DOHH2 (cell line): ENCODE data around the gene STK17A.

ENCODE experiments used
- CTCF ChIP-seq: fragments of 200-600 bp; sonication (generic); IDR thresholded peaks from one replicate; pipeline ENCODE4 v1.5.1; 2014; ENCODE audit warnings: antibody characterized with exemption, mild to moderate bottlenecking, low read depth, low read length; ENCODE audit not compliant: poor library complexity, severe bottlenecking
- EZH2phosphoT487 ChIP-seq: fragments of 200-600 bp; sonication (generic); IDR thresholded peaks from 2 replicates; pipeline ENCODE4 v1.6.1; 2017; ENCODE audit warnings: borderline replicate concordance, mild to moderate bottlenecking, antibody characterized with exemption, low read length, moderate library complexity, mixed read lengths

DNA sequence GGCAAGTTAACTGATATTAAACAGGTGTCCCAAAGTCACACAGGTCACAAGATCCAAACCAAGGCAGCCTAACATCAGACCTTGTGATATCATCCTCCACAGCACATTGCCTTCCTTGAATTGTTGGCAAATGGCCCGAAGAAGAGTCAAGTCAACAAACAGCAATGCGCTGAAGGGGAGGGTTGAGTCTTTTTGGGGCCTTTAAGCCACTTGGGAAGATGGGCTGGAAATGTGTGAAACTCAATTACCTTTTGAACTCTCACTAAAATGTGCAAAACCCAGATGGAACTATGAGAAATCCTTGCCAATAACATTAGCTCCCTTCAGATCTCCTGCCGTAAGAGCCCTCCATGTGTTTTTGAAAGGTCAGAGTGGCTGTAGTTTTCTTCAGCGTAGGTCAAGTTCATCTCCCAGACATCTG, 47.9 kb upstream of the STK17A start:
- TF ChIP-seq CTCF: no peak
- no peak for TF ChIP-seq EZH2phosphoT487
